A673 (cell line): ENCODE results near the gene TENM3.

Experiments used
- EZH2 ChIP-seq: fragments of 200-600 bp; sonication (generic); IDR thresholded peaks from 2 replicates; pipeline ENCODE4 v1.6.1; 2017; ENCODE audit warnings: borderline replicate concordance, low read depth, mild to moderate bottlenecking, mixed read lengths, antibody characterized with exemption, low read length; ENCODE audit not compliant: poor library complexity, severe bottlenecking
- TF ChIP-seq, protein P1 (sequence below): fragments of 300-800, 200-600 bp; sonication (generic); conservative IDR thresholded peaks from 2 replicates; pipeline ENCODE4 v1.5.1; 2017; ENCODE audit warnings: low read depth, mild to moderate bottlenecking, antibody characterized with exemption, low read length, moderate library complexity, mixed read lengths

GRCh38 chr4:182348779-182349326 lies 105.7 kb downstream of the TENM3 start:
- no peak for TF ChIP-seq EZH2
- TF ChIP-seq, protein P1, sequence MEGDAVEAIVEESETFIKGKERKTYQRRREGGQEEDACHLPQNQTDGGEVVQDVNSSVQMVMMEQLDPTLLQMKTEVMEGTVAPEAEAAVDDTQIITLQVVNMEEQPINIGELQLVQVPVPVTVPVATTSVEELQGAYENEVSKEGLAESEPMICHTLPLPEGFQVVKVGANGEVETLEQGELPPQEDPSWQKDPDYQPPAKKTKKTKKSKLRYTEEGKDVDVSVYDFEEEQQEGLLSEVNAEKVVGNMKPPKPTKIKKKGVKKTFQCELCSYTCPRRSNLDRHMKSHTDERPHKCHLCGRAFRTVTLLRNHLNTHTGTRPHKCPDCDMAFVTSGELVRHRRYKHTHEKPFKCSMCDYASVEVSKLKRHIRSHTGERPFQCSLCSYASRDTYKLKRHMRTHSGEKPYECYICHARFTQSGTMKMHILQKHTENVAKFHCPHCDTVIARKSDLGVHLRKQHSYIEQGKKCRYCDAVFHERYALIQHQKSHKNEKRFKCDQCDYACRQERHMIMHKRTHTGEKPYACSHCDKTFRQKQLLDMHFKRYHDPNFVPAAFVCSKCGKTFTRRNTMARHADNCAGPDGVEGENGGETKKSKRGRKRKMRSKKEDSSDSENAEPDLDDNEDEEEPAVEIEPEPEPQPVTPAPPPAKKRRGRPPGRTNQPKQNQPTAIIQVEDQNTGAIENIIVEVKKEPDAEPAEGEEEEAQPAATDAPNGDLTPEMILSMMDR = no peak
